GM18508 (cell line): ENCODE results near the gene ELAC1.

Experiments
- ATAC-seq: cut with Tn5 transposase; IDR thresholded peaks from one replicate; pipeline ENCODE4 v1.9.1; 2021; ENCODE audit warnings: moderate number of reproducible peaks; ENCODE audit not compliant: insufficient read depth, unreplicated experiment

The ELAC1 gene

GRCh38 chr18:51012441-51012840 lies 44.6 kb downstream of the ELAC1 start:
- no peak for ATAC-seq

DNA sequence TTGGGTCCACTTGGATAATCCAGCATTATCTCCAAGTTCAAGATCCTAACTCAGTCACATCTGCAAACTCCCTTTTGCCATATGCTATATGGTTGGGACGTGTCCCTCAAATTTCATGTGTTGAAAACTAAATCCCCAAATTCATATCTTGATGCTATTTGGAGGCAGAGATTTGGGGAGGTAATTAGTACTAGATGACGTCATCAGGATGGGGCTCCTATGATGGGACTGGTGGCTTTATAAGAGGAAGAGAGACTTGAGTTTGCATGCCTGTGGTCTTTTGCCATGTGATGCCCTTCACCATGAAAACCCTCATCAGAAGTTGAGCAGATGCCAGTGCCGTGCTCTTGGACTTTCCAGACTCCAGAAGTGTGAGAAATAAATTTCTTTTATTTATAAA lies 45.4 kb downstream of the ELAC1 start:
- no peak for ATAC-seq

DNA sequence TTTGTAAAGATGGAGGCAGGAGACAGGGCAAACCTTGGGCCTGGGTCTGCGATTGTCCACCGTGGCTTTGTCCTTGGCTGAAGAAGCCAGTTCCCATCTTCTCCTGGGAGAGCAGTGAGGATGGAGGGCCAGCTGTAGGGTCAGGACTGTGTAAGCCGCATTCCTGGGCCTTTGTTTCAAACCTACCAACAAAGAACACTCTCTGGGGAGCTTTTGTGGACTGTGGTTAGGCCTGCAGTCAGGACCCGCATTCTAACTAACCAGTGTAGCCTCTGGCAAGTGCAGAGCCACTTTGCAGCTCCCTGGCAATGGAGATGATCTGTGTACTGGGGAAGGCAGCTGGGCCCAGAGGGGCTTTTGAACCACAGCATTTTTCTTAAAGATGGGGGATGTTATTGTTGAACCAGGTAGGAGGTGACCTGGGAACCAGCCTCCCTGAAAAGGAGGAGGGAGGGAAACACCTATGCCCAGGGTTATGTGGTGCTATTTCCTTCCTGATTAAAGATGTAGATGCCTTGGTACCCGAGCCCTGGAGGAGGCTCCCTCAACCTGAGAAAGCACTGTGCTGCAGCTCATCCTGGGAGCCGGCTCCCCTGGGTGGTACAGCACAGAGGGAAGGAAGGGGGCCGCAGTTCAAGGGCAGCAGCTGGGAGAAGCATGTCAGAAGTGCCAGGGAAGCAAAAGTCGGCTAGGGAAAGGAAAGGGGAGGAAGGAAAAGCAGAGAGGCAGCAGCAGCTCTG lies 49.5 kb downstream of the ELAC1 start:
- no peak for ATAC-seq

GRCh38 chr18:51020536-51020935 lies 52.7 kb downstream of the ELAC1 start:
- no peak for ATAC-seq

DNA sequence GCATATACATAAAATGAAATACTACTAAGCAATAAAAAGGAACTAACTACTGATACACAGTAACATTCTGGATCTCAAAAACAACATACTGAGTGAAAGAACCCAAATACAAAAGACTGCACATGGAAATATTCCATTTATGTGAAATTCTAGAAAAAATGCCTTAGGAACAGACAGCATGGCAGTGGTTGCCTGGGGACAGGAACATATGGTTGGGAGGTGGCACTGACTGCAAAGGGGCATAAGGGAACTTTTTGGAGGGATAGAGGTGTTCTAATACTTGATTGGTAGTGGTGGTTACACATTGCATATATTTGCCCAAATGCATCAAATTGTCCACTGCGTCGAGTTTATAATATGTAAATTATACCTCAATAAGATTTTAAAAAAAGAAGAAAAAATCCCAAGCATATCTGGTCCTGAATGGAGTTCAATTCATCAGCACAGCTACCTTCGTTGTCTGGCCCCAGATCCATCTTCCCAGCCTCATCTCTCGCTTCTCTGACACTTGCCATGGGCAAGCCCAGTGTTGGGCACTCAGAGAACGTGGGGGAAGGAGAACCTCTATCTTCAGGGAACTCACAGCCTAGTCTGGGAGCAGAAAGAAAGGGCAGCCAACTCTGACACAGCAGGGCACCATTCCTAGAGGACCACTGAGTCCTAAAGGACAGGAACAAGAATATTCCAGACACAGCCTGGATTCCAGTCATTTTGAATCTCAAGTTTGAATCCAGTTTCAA lies 53.6 kb downstream of the ELAC1 start:
- no peak for ATAC-seq

GRCh38 chr18:51025512-51025911 lies 57.7 kb downstream of the ELAC1 start:
- ATAC-seq = no peak

- ATAC-seq = no peak
Measured at GRCh38 chr18:51028201-51028805, 60.5 kb downstream of the ELAC1 start.

- no peak for ATAC-seq
Measured at GRCh38 chr18:51029378-51029693, 61.5 kb downstream of the ELAC1 start.

DNA sequence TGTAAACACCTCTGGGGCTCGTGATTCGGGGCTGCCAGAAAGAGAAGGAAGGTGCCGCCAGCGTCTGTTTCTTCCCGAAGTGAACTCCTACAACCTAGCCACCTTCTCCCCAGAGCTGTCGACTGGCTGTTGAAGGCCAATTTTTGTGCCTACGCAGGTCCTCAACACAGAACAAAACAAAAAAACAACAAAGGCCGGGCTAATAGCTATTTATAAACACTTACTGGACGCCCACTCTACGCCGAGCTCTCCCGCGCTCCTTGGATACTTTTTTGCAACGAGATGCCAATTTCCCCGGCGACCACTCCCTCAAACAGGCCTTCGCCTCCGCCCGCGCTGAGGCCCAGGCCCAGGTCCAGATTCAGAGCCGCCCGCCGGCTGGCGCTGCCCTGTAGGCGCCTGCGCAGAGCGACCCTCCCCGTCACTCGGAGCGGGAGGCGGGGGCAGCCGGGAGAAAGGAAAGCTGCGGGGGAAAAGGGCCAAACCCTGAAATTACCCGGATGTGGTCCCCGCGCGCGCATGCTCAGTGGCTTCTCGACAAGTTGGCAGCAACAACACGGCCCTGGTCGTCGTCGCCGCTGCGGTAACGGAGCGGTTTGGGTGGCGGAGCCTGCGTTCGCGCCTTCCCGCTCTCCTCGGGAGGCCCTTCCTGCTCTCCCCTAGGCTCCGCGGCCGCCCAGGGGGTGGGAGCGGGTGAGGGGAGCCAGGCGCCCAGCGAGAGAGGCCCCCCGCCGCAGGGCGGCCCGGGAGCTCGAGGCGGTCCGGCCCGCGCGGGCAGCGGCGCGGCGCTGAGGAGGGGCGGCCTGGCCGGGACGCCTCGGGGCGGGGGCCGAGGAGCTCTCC lies 62.1 kb downstream of the ELAC1 start, which contains the start of gene SMAD4:
Gene SMAD4 (plus strand): TSS at position 520 of the 843 bp plus-strand sequence. CDS start 16,834 bp downstream, outside the sequence.
- peak; percentile 49 for ATAC-seq

- ATAC-seq = peak; percentile 9
Measured at GRCh38 chr18:51030537-51031258, 62.9 kb downstream of the ELAC1 start.

DNA sequence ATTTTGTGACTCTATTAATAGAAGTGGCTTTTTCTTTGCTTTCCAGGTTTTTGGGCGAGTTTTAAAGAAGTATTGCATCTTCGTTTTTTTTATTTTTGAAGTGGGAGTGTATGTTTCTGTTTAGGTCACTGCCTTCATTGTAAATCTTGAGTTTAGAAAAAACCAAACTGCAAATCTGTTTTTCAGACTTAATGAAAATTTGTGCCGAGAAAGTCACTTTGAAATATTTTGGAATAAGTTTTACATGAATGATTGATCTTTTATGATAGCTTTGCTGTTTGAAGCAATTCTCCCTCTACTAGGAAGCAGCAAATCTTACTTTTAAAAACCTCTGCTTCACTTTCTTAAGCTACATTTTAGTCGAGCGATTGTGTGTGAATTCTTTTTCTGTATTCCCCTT lies 64.4 kb downstream of the ELAC1 start:
- no peak for ATAC-seq

DNA sequence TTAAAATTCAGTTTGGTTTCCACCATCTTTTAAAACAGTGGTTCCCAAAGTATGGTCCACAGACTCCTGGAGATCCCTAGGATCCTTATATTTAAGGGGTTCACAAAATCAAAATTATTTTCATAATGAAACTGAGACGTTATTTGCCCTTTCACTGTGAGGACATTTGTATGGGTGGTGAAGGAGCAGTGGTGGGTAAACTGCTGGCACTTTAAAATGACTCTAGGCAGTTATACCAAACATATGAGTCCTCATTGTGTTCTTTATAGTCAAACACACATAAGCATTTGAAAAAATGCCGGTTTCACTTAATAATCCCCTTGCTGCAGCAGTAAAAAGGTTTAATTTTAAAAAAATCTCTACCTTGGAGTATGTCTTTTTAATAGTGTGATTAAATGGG lies 69.4 kb downstream of the ELAC1 start:
- no peak for ATAC-seq
